ENCODE measurements around the gene WDR53. TPM values are rescaled to one million over a fixed set of nuclear protein-coding genes. Genes with fewer than 3 reads are reported as not detected.

Gene WDR53
- total and polyA plus RNA-seq, 9 of the 15 experiments (the other 6 are each of a cell fraction or from before 2014, with no cell fraction given), result 13.0 to 34.5 (median 20.9) TPM

DNA sequence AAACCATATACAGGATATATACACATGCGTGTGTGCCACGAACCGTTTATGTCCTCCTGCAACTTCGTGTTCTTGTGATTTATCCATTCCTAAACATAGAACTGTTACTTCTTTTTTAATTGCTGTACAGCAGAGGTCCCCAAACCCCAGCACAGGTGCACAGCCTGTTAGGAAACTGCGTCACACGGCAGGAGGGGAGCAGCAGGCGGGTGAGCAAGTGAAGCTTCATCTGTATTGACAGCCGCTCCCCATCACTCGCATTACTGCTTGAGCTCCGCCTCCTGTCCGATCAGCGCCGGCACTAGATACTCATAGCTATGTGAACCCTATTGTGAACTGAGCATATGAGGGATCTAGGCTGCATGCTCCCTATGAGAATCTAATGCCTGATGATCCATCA lies 36.2 kb upstream of the WDR53 start:
- Histone ChIP-seq H2AFZ (ENCODE audit: low read depth, low read length) (peak overlapping the region; percentile 68), H4K20me1 (replicated peaks; ENCODE audit: control insufficient read depth, insufficient read depth, low read length) (no peaks in the 10 kb centered on the region), H3K79me2 (ENCODE audit: control insufficient read depth, insufficient read depth, low read length) (no peaks in the 10 kb centered on the region), H3K9me3 (replicated peaks; ENCODE audit: control insufficient read depth, insufficient read depth, low read depth, low read length) (no peaks in the 10 kb centered on the region), H3K4me2 (ENCODE audit: insufficient read depth, low read length) (peak overlapping the region; percentile 35; the same call in 1 of the 2 replicates), H3K4me3 (no peak overlapping the region), H3K4me1 (replicated peaks in 1 of 2; ENCODE audit: control insufficient read depth in 2 of 2, insufficient read depth in 2 of 2, low read length in 2 of 2) (peaks cover 5 to 20% of the 10 kb centered on the region in 2 experiments), H3K36me3 (ENCODE audit: control insufficient read depth, insufficient read depth, low read length) (no peaks in the 10 kb centered on the region), H3K27me3 (ENCODE audit: control insufficient read depth in 2 of 2, insufficient read depth in 2 of 2, low read length in 2 of 2) (no peaks in the 10 kb centered on the region), H3K9me1 (ENCODE audit: control insufficient read depth, insufficient read depth, low read length) (no peaks in the 10 kb centered on the region), H3K9ac (ENCODE audit: insufficient read depth in 1 of 2, low read depth in 2 of 2, low read length in 2 of 2) (no peak overlapping the region), H3K27ac (ENCODE audit: extremely low read depth, low read depth, low read length) (no peak overlapping the region)
- intact Hi-C loops (cut with micrococcal nuclease), result no loop called here
- BruUV-seq (replicated peaks), result no TSS peak
- POLR2A ChIA-PET, result no interaction called here
- CTCF ChIA-PET (ENCODE audit: low intra/inter-chr PET ratio), result no interaction called here
- FAIRE-seq (no peak), ATAC-seq (no peak), DNase-seq (ENCODE audit: extremely low read depth in 1 of 4, low spot score in 3 of 4) (peak in 1 of 4 experiments; percentile 29)
- in situ Hi-C loops (cut with MboI), result loop anchor here (10.0 kb wide), 1 partner anchor 370 kb away; no protein-coding TSS in a partner anchor
- WGBS (ENCODE audit: insufficient coverage, low coverage, missing lambda C conversion rate), result 33% methylated on average over 13 of the region's 13 CpGs
- TF ChIP-seq RAD21 (CRISPR knock-in tag; conservative IDR thresholded peaks at IDR 0.05 in 1 of 2, IDR thresholded peaks at IDR 0.05 in 1 of 2) (0 out of 4 replicates have a peak, but pooled peaks of 1 of the 2 experiments have one; percentile 20), POLR2AphosphoS2 (IDR thresholded peaks at IDR 0.05; ENCODE audit: low read length) (no peak)

DNA sequence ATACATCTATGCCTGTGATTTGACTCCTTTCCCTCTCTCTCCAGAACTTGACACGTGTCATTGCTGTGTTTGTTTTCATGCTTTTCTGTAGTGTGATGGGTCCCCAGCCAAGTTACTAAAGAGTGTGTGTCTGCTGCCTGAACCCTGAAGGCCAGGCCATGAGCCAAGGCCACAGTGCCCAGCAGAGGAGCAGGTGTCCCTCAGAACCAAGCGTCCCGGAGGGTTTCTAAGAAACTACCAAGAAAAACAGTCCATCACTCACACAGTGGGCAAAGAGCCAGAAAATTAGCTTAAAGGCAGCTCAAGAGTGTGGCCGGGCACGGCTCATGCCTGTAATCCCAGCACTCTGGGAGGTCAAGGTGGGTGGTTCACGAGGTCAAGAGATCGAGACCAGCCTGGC lies 35.3 kb upstream of the WDR53 start:
- Histone ChIP-seq H3K4me2 (ENCODE audit: insufficient read depth, low read length) (no peak overlapping the region), H3K4me3 (no peak overlapping the region), H3K9ac (ENCODE audit: insufficient read depth in 1 of 2, low read depth in 2 of 2, low read length in 2 of 2) (no peak overlapping the region), H3K36me3 (ENCODE audit: control insufficient read depth, insufficient read depth, low read length) (no peaks in the 10 kb centered on the region), H3K27me3 (ENCODE audit: control insufficient read depth in 2 of 2, insufficient read depth in 2 of 2, low read length in 2 of 2) (no peaks in the 10 kb centered on the region), H3K4me1 (replicated peaks in 1 of 2; ENCODE audit: control insufficient read depth in 2 of 2, insufficient read depth in 2 of 2, low read length in 2 of 2) (peaks cover 8 to 17% of the 10 kb centered on the region in 2 experiments; a peak in 4 of 5 replicates), H3K9me1 (ENCODE audit: control insufficient read depth, insufficient read depth, low read length) (no peaks in the 10 kb centered on the region), H3K27ac (ENCODE audit: extremely low read depth, low read depth, low read length) (no peak overlapping the region), H2AFZ (ENCODE audit: low read depth, low read length) (peak overlapping the region; percentile 62), H3K79me2 (ENCODE audit: control insufficient read depth, insufficient read depth, low read length) (no peaks in the 10 kb centered on the region), H4K20me1 (replicated peaks; ENCODE audit: control insufficient read depth, insufficient read depth, low read length) (no peaks in the 10 kb centered on the region), H3K9me3 (replicated peaks; ENCODE audit: control insufficient read depth, insufficient read depth, low read depth, low read length) (no peaks in the 10 kb centered on the region)
- 9% methylated on average over 7 of the region's 7 CpGs for WGBS (ENCODE audit: insufficient coverage, low coverage, missing lambda C conversion rate)
- BruUV-seq (replicated peaks), result no TSS peak
- CTCF ChIA-PET (ENCODE audit: low intra/inter-chr PET ratio), result no interaction called here
- POLR2A ChIA-PET, result no interaction called here
- intact Hi-C loops (cut with micrococcal nuclease), result no loop called here
- in situ Hi-C loops (cut with MboI), result loop anchor here (10.0 kb wide), 1 partner anchor 371 kb away; no protein-coding TSS in a partner anchor
- ATAC-seq (peak; percentile 56), FAIRE-seq (peak; percentile 46), DNase-seq (ENCODE audit: extremely low read depth in 1 of 4, low spot score in 3 of 4) (peak in 1 of 4 experiments; percentile 62)
- TF ChIP-seq BHLHE40 (IDR thresholded peaks at IDR 0.05; ENCODE audit: low read length) (no peak), BRD9 (IDR thresholded peaks at IDR 0.05; ENCODE audit: low read depth, partially characterized antibody) (no peak), MBD2 (IDR thresholded peaks at IDR 0.05; ENCODE audit: borderline replicate concordance, low read depth) (no peak), ASH1L (IDR thresholded peaks at IDR 0.05; ENCODE audit: borderline replicate concordance, low read depth, partially characterized antibody) (no peak), TCF7L2 (IDR thresholded peaks at IDR 0.05; ENCODE audit: low read depth, low read length) (no peak), RBM17 (IDR thresholded peaks at IDR 0.05; ENCODE audit: borderline replicate concordance, low read depth, low read length) (no peak), TCFL5 (CRISPR knock-in tag; conservative IDR thresholded peaks at IDR 0.05) (no peak), NFIC (IDR thresholded peaks at IDR 0.05) (peak; percentile 92), ZNF445 (CRISPR knock-in tag; IDR thresholded peaks at IDR 0.05; ENCODE audit: low read depth) (no peak), ZNF431 (CRISPR knock-in tag; IDR thresholded peaks at IDR 0.05) (no peak)
- TF ChIP-seq, protein P1, sequence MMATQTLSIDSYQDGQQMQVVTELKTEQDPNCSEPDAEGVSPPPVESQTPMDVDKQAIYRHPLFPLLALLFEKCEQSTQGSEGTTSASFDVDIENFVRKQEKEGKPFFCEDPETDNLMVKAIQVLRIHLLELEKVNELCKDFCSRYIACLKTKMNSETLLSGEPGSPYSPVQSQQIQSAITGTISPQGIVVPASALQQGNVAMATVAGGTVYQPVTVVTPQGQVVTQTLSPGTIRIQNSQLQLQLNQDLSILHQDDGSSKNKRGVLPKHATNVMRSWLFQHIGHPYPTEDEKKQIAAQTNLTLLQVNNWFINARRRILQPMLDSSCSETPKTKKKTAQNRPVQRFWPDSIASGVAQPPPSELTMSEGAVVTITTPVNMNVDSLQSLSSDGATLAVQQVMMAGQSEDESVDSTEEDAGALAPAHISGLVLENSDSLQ (IDR thresholded peaks at IDR 0.05), result peak; percentile 74
- TF ChIP-seq, protein P2, sequence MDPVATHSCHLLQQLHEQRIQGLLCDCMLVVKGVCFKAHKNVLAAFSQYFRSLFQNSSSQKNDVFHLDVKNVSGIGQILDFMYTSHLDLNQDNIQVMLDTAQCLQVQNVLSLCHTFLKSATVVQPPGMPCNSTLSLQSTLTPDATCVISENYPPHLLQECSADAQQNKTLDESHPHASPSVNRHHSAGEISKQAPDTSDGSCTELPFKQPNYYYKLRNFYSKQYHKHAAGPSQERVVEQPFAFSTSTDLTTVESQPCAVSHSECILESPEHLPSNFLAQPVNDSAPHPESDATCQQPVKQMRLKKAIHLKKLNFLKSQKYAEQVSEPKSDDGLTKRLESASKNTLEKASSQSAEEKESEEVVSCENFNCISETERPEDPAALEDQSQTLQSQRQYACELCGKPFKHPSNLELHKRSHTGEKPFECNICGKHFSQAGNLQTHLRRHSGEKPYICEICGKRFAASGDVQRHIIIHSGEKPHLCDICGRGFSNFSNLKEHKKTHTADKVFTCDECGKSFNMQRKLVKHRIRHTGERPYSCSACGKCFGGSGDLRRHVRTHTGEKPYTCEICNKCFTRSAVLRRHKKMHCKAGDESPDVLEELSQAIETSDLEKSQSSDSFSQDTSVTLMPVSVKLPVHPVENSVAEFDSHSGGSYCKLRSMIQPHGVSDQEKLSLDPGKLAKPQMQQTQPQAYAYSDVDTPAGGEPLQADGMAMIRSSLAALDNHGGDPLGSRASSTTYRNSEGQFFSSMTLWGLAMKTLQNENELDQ (CRISPR knock-in tag; IDR thresholded peaks at IDR 0.05; ENCODE audit: borderline replicate concordance), result no peak
